ENCODE measurements around the gene AP1G1.

DNA sequence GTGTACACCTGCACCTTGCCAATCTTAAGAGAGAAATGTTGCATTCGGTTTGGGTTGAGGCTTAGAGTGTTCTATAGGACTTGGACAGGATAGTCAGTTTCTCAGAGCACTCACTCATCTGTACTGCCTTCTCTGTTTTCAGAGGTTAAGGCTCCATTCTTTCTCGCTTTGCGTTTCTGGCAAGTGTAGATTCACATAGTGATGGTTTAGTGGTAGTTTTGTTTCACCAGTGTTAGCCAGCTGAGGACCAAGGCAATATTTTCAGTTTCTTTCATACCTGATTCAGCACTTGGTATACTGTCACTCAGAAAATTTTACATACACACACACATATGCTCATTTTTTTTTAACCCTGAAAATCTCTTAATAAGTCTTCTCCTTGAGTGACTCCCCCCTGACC lies 38.5 kb upstream of the AP1G1 start:
- TF ChIP-seq, protein P1, sequence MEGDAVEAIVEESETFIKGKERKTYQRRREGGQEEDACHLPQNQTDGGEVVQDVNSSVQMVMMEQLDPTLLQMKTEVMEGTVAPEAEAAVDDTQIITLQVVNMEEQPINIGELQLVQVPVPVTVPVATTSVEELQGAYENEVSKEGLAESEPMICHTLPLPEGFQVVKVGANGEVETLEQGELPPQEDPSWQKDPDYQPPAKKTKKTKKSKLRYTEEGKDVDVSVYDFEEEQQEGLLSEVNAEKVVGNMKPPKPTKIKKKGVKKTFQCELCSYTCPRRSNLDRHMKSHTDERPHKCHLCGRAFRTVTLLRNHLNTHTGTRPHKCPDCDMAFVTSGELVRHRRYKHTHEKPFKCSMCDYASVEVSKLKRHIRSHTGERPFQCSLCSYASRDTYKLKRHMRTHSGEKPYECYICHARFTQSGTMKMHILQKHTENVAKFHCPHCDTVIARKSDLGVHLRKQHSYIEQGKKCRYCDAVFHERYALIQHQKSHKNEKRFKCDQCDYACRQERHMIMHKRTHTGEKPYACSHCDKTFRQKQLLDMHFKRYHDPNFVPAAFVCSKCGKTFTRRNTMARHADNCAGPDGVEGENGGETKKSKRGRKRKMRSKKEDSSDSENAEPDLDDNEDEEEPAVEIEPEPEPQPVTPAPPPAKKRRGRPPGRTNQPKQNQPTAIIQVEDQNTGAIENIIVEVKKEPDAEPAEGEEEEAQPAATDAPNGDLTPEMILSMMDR (IDR thresholded peaks at IDR 0.05): no peak
- no peak for TF ChIP-seq ZFX (IDR thresholded peaks at IDR 0.05; ENCODE audit: borderline replicate concordance)
